ENCODE measurements around the gene SLC16A12.

SLC16A12 gene

GRCh38 chr10:89505640-89506275, 29.6 kb downstream of the SLC16A12 start:
- Histone ChIP-seq H3K4me3 (IDR thresholded peaks at IDR 0.05; ENCODE audit: insufficient read depth, low read depth, low read length) (no peak overlapping the region), H3K4me1 (ENCODE audit: low read depth, poor library complexity, severe bottlenecking) (no peaks in the 10 kb centered on the region), H3K27me3 (ENCODE audit: insufficient read depth, low read depth) (no peaks in the 10 kb centered on the region), H3K27ac (no peak overlapping the region), H3K9ac (no peak overlapping the region), H3K4me2 (no peak overlapping the region), H3K79me2 (ENCODE audit: insufficient read depth, low read depth) (no peaks in the 10 kb centered on the region), H4K20me1 (ENCODE audit: insufficient read depth) (no peaks in the 10 kb centered on the region), H2AFZ (ENCODE audit: low read depth) (no peak overlapping the region), H3K36me3 (ENCODE audit: insufficient read depth) (no peaks in the 10 kb centered on the region)
- TF ChIP-seq, protein P1, sequence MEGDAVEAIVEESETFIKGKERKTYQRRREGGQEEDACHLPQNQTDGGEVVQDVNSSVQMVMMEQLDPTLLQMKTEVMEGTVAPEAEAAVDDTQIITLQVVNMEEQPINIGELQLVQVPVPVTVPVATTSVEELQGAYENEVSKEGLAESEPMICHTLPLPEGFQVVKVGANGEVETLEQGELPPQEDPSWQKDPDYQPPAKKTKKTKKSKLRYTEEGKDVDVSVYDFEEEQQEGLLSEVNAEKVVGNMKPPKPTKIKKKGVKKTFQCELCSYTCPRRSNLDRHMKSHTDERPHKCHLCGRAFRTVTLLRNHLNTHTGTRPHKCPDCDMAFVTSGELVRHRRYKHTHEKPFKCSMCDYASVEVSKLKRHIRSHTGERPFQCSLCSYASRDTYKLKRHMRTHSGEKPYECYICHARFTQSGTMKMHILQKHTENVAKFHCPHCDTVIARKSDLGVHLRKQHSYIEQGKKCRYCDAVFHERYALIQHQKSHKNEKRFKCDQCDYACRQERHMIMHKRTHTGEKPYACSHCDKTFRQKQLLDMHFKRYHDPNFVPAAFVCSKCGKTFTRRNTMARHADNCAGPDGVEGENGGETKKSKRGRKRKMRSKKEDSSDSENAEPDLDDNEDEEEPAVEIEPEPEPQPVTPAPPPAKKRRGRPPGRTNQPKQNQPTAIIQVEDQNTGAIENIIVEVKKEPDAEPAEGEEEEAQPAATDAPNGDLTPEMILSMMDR (conservative IDR thresholded peaks at IDR 0.05; ENCODE audit: low read depth, low read length), result no peak

DNA sequence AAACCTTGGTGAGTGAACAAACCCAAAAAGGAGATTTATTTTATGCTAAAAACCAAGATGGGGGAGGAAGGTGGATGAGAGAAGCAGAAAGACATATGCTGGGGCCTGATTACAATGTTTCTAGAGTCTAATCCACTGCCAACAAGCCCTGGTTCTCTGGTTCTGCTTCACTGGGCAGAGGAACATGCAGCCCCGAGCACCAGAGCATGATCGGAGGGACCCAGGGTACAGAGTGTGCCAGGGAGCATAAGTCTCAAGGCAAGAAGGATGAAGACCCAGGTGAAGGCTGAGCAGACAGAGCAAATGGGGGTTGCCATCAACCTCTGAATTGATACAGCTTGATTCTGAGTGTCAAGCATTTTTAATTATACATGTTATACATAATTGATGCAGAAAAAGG, 30.7 kb downstream of the SLC16A12 start:
- TF ChIP-seq, protein P1 (conservative IDR thresholded peaks at IDR 0.05; ENCODE audit: low read depth, low read length), result no peak
- no peak overlapping the region for H3K4me3 ChIP-seq (IDR thresholded peaks at IDR 0.05; ENCODE audit: insufficient read depth, low read depth, low read length)
- H3K9ac ChIP-seq, result no peak overlapping the region
- H4K20me1 ChIP-seq (ENCODE audit: insufficient read depth), result no peaks in the 10 kb centered on the region
- H3K27ac ChIP-seq, result no peak overlapping the region
- no peaks in the 10 kb centered on the region for H3K4me1 ChIP-seq (ENCODE audit: low read depth, poor library complexity, severe bottlenecking)
- no peak overlapping the region for H2AFZ ChIP-seq (ENCODE audit: low read depth)
- H3K4me2 ChIP-seq, result no peak overlapping the region
- no peaks in the 10 kb centered on the region for H3K27me3 ChIP-seq (ENCODE audit: insufficient read depth, low read depth)
- no peaks in the 10 kb centered on the region for H3K36me3 ChIP-seq (ENCODE audit: insufficient read depth)
- no peaks in the 10 kb centered on the region for H3K79me2 ChIP-seq (ENCODE audit: insufficient read depth, low read depth)

DNA sequence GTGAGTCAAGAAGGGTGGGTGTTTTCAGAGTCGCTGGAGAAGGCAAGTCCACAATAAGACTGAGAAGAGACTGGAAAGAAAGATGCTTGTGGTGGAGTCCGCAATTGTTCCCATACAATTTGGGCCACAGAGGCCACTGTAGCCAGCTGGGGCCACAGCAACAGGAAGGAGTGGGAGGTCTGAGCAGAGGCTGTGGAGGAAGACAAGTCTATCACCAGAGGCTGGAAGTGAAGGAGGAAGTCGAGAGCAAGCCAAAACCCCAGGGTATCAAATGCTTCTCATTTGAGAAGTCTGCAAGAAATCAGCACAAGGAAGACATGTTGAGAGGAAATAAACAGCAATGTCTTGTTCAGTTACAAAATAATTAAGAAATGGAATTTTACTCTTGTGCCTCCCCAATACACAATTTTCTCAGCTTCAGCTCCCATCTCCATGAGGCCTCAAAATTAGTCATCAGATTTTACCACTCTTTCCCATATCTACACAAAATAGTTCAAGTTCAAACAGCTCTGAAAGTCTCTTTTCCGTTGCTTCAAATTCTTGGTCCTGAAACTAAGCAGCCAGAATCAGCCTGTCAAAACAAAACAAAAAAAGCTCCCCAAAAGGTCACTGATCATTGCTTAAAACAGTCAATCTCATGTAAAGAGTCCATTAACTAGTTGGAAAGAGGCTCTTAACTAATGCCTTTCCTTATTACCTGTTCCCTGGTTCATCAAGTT, 31.6 kb downstream of the SLC16A12 start:
- no peak overlapping the region for H3K9ac ChIP-seq
- H3K4me1 ChIP-seq (ENCODE audit: low read depth, poor library complexity, severe bottlenecking), result no peaks in the 10 kb centered on the region
- H3K27me3 ChIP-seq (ENCODE audit: insufficient read depth, low read depth), result no peaks in the 10 kb centered on the region
- no peak overlapping the region for H3K4me2 ChIP-seq
- no peak overlapping the region for H3K27ac ChIP-seq
- H4K20me1 ChIP-seq (ENCODE audit: insufficient read depth), result no peaks in the 10 kb centered on the region
- no peaks in the 10 kb centered on the region for H3K79me2 ChIP-seq (ENCODE audit: insufficient read depth, low read depth)
- TF ChIP-seq, protein P1 (conservative IDR thresholded peaks at IDR 0.05; ENCODE audit: low read depth, low read length), result no peak
- H3K36me3 ChIP-seq (ENCODE audit: insufficient read depth), result no peaks in the 10 kb centered on the region
- H3K4me3 ChIP-seq (IDR thresholded peaks at IDR 0.05; ENCODE audit: insufficient read depth, low read depth, low read length), result no peak overlapping the region
- H2AFZ ChIP-seq (ENCODE audit: low read depth), result no peak overlapping the region

DNA sequence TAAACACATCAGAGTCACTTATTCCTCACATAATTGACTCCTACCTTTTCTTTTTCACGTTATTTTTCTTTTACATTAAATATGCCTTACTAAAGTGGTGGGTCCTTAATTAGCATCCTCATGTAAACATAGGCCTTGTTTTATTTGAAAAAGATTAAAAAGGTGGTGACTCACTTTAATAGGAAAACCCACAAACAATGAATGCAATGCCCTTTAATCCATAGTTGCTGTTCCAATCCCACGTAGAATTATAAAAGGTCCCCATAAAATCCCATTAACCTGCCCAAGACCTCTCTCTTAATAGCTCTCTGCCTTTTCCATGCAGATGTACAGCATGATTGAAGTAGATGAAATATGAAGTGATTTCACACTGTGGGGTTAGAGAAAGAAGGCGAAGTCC, 32.2 kb downstream of the SLC16A12 start:
- TF ChIP-seq, protein P1 (conservative IDR thresholded peaks at IDR 0.05; ENCODE audit: low read depth, low read length), result no peak
- Histone ChIP-seq H3K4me1 (ENCODE audit: low read depth, poor library complexity, severe bottlenecking) (no peaks in the 10 kb centered on the region), H3K79me2 (ENCODE audit: insufficient read depth, low read depth) (no peaks in the 10 kb centered on the region), H3K36me3 (ENCODE audit: insufficient read depth) (no peaks in the 10 kb centered on the region), H4K20me1 (ENCODE audit: insufficient read depth) (no peaks in the 10 kb centered on the region), H3K9ac (no peak overlapping the region), H3K27ac (no peak overlapping the region), H2AFZ (ENCODE audit: low read depth) (no peak overlapping the region), H3K4me3 (IDR thresholded peaks at IDR 0.05; ENCODE audit: insufficient read depth, low read depth, low read length) (no peak overlapping the region), H3K27me3 (ENCODE audit: insufficient read depth, low read depth) (no peaks in the 10 kb centered on the region), H3K4me2 (no peak overlapping the region)
